Thoracic aorta (tissue), 2 donors: ENCODE results near the gene SPTLC3. TPM values are rescaled to one million over a fixed set of nuclear protein-coding genes. Genes with fewer than 3 reads are reported as not detected.

Experiments
- ATAC-seq: fragments of 150-250 bp; one replicate; pipeline ENCODE4 v1.8.0; 2017; ENCODE audit warnings: low read depth; ENCODE audit not compliant: insufficient number of reproducible peaks, low FRiP score
- DNase-seq: peaks from one replicate; pipeline ENCODE4 v3.0.0-alpha.2; 2020; ENCODE audit warnings: low spot score
- H3K27ac ChIP-seq, 2 donors: fragments of 200-600 bp; sonication (generic); 1 replicate in 1 of 2; 2 replicates in 1 of 2; pipeline ENCODE4 v1.5.1; 2016; ENCODE audit warnings: mild to moderate bottlenecking in 2 of 2, moderate library complexity in 2 of 2
- H3K27me3 ChIP-seq: fragments of 200-600 bp; sonication (generic); replicated peaks from 2 replicates; pipeline ENCODE4 v1.6.0; 2016; ENCODE audit warnings: mild to moderate bottlenecking; ENCODE audit not compliant: insufficient read depth
- H3K36me3 ChIP-seq: fragments of 200-600 bp; sonication (generic); one replicate; pipeline ENCODE4 v1.5.1; 2016
- H3K4me1 ChIP-seq, 2 donors: fragments of 200-600 bp; sonication (generic); 1 replicate in 1 of 2; 2 replicates in 1 of 2; pipeline versions ENCODE4 v1.5.1 to v1.6.0; 2016; ENCODE audit warnings: low read depth in 2 of 2, mild to moderate bottlenecking in 1 of 2; ENCODE audit not compliant: control insufficient read depth in 1 of 2
- H3K4me3 ChIP-seq: fragments of 200-600 bp; sonication (generic); 2 replicates; pipeline ENCODE4 v1.5.1; 2016; ENCODE audit warnings: mild to moderate bottlenecking
- H3K9me3 ChIP-seq: fragments of 200-600 bp; sonication (generic); 2 replicates; pipeline ENCODE4 v1.5.1; 2016
- total RNA-seq, 2 donors: library from RNA; depleted of rRNA; stranded (reverse); fragments of >200 nt; gene quantifications; one replicate each; pipeline versions ENCODE4 v1.1.0 to v1.2.3, GENCODE V29; 2016
- TF ChIP-seq, protein P1 (sequence below): fragments of 200-600 bp; sonication (generic); IDR thresholded peaks from one replicate; pipeline ENCODE4 v1.5.1; 2019; ENCODE audit warnings: antibody characterized with exemption

The SPTLC3 gene
- total RNA-seq, 2 donors from 2014 or later: 4.5 to 6.2 TPM

GRCh38 chr20:13118676-13119075, 109.9 kb downstream of the SPTLC3 start:
- TF ChIP-seq, protein P1, sequence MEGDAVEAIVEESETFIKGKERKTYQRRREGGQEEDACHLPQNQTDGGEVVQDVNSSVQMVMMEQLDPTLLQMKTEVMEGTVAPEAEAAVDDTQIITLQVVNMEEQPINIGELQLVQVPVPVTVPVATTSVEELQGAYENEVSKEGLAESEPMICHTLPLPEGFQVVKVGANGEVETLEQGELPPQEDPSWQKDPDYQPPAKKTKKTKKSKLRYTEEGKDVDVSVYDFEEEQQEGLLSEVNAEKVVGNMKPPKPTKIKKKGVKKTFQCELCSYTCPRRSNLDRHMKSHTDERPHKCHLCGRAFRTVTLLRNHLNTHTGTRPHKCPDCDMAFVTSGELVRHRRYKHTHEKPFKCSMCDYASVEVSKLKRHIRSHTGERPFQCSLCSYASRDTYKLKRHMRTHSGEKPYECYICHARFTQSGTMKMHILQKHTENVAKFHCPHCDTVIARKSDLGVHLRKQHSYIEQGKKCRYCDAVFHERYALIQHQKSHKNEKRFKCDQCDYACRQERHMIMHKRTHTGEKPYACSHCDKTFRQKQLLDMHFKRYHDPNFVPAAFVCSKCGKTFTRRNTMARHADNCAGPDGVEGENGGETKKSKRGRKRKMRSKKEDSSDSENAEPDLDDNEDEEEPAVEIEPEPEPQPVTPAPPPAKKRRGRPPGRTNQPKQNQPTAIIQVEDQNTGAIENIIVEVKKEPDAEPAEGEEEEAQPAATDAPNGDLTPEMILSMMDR: no peak
- DNase-seq (no peak), ATAC-seq (no peak)
- no peaks in the 10 kb centered on the region for H3K36me3 ChIP-seq
- H3K4me3 ChIP-seq: no peak overlapping the region
- no peaks in the 10 kb centered on the region for H3K27me3 ChIP-seq
- H3K27ac ChIP-seq: no peak overlapping the region
- no peaks in the 10 kb centered on the region for H3K9me3 ChIP-seq
- H3K4me1 ChIP-seq: no peaks in the 10 kb centered on the region

- DNase-seq: no peak
- Histone ChIP-seq H3K36me3 (no peaks in the 10 kb centered on the region), H3K4me3 (no peak overlapping the region), H3K9me3 (no peaks in the 10 kb centered on the region), H3K27me3 (no peaks in the 10 kb centered on the region), H3K4me1 (no peaks in the 10 kb centered on the region), H3K27ac (no peak overlapping the region)
- TF ChIP-seq, protein P1: peak; percentile 85
- peak; percentile 60 for ATAC-seq
Observed at GRCh38 chr20:13119583-13119982, 110.8 kb downstream of the SPTLC3 start.

GRCh38 chr20:13120471-13120870, 111.7 kb downstream of the SPTLC3 start:
- TF ChIP-seq, protein P1: no peak
- ATAC-seq (no peak), DNase-seq (no peak)
- Histone ChIP-seq H3K4me3 (no peak overlapping the region), H3K4me1 (no peaks in the 10 kb centered on the region), H3K27ac (no peak overlapping the region), H3K36me3 (no peaks in the 10 kb centered on the region), H3K9me3 (no peaks in the 10 kb centered on the region), H3K27me3 (no peaks in the 10 kb centered on the region)

DNA sequence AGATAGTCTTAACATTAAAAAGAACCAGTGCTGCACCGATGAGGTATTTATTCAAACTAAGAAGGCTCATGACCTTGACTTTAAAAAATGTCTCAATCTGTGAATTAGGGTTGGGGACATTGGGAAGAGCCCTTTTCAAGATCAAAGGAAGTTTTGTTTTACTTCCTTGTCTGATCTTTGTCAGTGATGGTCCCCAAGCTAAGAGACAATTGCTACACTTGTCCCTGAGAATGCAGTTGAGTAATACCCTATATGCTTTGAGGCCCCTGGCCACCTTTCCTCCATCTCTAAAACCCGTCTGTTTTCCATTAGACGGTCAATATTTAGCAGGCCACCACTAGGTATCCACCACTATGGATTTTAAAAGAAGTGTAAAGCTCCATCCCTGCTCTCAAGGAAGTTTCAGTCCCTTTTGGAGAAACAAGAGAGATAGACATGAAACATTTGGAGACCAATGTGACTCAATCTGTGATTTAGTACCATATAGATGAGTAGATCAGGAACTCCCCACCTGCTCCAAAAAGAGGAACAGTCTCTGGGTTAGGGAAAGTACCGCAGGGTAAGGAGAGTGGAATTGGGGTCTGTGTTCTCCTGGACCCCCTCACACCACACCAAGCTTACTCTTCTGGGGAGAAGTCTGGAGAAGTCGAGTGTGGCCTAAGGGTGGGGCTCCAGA, 113.2 kb downstream of the SPTLC3 start:
- Histone ChIP-seq H3K4me3 (no peak overlapping the region), H3K27me3 (no peaks in the 10 kb centered on the region), H3K4me1 (no peaks in the 10 kb centered on the region), H3K9me3 (no peaks in the 10 kb centered on the region), H3K36me3 (no peaks in the 10 kb centered on the region), H3K27ac (no peak overlapping the region)
- no peak for DNase-seq
- ATAC-seq: no peak
- TF ChIP-seq, protein P1: no peak

DNA sequence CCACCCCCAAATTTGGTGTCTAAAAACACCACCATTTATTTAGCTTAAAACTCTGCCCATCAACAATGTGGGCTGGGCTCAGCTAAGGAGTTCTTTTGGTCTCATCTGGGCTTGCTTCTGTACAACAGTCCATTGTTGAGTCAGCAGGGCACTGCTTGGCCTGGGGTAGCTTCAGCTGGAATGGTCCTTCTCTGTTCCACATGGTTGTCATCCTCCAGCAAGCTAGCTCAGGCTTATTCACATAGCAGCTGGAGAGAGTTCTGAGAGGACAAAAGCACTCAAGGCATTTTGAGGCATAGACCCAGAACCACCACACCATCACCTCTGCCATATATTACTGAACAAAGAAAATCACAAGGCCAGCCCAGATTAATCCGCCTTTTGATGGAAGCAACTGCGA, 116.7 kb downstream of the SPTLC3 start:
- no peak for ATAC-seq
- Histone ChIP-seq H3K36me3 (no peaks in the 10 kb centered on the region), H3K27me3 (no peaks in the 10 kb centered on the region), H3K4me1 (no peaks in the 10 kb centered on the region), H3K9me3 (no peaks in the 10 kb centered on the region), H3K4me3 (no peak overlapping the region), H3K27ac (no peak overlapping the region)
- TF ChIP-seq, protein P1: no peak
- DNase-seq: no peak
